Subcutaneous adipose tissue (tissue), 4 donors: ENCODE measurements around the gene CFAP299. TPM values are rescaled to one million over a fixed set of nuclear protein-coding genes. Genes with fewer than 3 reads are reported as not detected.

Source experiments
- CTCF ChIP-seq: fragments of 450-650 bp; IDR thresholded peaks from one replicate; pipeline ENCODE4 v1.5.1; 2016; ENCODE audit warnings: low read depth, mild to moderate bottlenecking, control low read depth, antibody characterized with exemption, moderate library complexity
- total RNA-seq, 4 donors: library from RNA; depleted of rRNA; stranded (reverse); fragments of >200 nt; gene quantifications; one replicate each; pipeline ENCODE4 v1.1.0, GENCODE V29; 2016

CFAP299 gene
- total RNA-seq, 4 donors from 2014 or later, result not detected

- no peak for TF ChIP-seq CTCF
Measured at GRCh38 chr4:80419946-80420345, 84.4 kb downstream of the CFAP299 start.

GRCh38 chr4:80420638-80421037 lies 85.1 kb downstream of the CFAP299 start:
- no peak for TF ChIP-seq CTCF

DNA sequence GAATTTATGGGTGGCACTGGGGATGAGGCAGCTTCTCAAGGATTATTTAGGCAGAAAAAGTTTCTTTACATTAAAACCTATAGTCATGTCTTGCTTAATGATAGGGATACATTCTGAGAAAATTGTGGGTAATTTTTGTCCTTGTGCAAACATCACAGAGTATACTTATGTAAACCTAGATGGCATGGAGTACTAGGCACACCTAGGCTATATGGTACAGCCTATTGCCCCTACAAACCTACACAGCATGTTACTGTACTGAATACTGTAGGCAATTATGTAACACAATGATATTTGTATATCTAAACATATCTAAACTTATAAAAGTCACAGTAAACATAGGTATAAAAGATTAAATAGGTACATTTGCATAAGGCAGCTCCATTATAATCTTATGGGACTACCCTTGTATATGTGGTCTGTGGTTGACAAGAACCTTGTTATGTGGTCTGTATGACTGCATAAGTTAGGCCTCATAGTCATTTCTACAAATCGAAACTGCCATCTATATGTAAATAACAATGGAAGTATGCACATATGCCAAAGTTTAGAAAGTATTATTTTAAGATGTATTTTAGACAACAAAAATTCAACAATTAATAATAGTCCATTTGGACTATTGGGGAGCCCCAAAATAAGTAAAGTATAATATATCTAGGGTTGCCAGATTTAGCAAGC lies 87.3 kb downstream of the CFAP299 start:
- TF ChIP-seq CTCF, result no peak

DNA sequence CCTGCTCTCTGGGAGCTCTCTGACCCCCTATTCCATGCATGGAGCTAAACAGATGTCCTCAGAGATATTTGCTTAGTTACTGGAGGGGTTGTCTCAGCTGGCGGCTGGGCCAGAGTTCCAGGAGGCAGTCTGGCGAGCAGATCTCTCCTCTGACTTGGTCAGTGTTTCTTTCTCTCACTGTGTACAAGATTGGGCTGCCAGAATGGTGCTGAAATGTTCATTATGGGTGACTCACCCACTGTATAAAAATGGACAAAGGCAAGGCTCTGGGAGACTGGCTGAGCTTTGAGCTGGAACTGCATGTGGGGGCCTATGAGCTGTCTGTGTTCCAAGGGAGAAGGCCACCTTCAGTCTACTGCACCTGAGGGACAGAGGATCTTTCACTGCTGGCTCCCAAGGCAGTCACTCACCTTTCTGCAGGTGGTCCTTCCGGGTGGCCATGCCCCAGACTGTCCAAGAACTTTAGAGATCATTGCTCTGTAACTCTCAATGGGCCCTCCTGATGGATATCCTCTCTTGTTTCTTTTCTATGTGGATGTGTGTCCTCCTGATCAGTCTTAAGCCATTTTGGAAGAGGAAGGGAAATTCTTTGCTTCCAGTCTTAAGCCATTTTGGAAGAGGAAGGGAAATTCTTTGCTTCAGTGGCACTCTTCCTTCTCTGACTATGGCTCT lies 88.2 kb downstream of the CFAP299 start:
- no peak for TF ChIP-seq CTCF

- no peak for TF ChIP-seq CTCF
Measured at GRCh38 chr4:80424225-80424581, 88.7 kb downstream of the CFAP299 start.

DNA sequence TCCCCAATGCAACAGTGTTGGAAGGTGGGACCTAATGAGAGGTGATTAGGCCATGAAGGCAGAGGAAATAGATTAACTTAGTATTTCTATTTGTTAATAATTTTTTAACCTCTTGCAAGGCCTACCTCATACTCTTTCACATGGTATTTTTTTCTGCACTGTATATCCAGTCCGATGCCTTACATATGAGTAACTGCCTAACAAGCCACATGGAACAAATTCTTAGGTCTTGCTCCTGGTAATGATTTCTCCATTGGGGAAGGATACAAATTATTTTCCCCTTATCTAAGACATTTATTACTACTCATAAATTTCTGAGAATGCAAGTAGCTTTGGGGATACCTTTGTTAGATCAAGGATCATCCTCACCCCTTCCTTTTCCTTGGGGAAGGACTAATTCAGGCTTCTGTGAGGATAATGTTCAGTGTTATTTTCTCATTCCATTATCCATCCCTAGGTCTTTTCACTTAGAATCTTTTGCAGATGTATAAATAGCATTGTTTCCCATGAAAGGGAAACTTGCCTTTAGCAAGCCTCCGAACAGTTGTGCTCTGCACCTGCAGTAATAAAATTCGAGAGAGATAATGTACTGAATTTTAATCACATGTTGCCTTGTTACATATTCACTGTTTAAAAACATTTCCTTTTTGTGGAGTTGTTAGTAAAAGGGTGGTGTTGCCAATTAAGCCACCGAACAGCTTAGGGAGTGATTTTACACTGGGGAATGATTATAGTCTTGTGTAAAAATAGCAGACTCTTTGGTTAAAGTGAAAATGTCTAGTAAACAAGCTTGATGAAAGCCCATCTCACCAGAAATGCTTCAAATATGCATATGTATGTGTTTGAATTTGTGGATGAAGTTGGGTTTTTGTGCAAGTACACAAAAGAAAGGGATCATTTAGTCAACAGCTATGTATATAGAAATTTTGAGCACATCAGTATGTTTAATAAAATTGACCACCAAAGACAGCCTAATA lies 89.9 kb downstream of the CFAP299 start:
- TF ChIP-seq CTCF, result no peak
